Vagina (tissue), 2 donors: ENCODE measurements around the gene NOL6. TPM values are rescaled to one million over a fixed set of nuclear protein-coding genes. Genes with fewer than 3 reads are reported as not detected.

ENCODE experiments used
- DNase-seq, 2 donors: peaks; one replicate each; pipeline ENCODE4 v3.0.0-alpha.2; 2017; ENCODE audit errors: extremely low spot score in 2 of 2
- H3K27ac ChIP-seq: fragments of 200-600 bp; sonication (generic); one replicate; pipeline ENCODE4 v1.5.1; 2019
- H3K27me3 ChIP-seq: fragments of 200-600 bp; sonication (generic); one replicate; pipeline ENCODE4 v1.5.1; 2019
- H3K36me3 ChIP-seq, 2 donors: fragments of 200-600 bp; sonication (generic); one replicate each; pipeline ENCODE4 v1.5.1; 2017 to 2019
- H3K4me1 ChIP-seq: fragments of 200-600 bp; sonication (generic); one replicate; pipeline ENCODE4 v1.5.1; 2019
- H3K4me3 ChIP-seq, 2 donors: fragments of 200-600 bp; sonication (generic); 1 replicate in 1 of 2; 2 replicates in 1 of 2; pipeline ENCODE4 v1.5.1; 2016 to 2019
- H3K9me3 ChIP-seq: fragments of 200-600 bp; sonication (generic); one replicate; pipeline ENCODE4 v1.5.1; 2019
- CTCF ChIP-seq, 3 experiments: fragments of 450-650 bp in 2 of 3; fragments of 200-600 bp in 1 of 3; sonication (generic) in 1 of 3; IDR thresholded peaks; one replicate each; pipeline ENCODE4 v1.5.1; 2017 to 2019; ENCODE audit warnings: antibody characterized with exemption in 3 of 3, mild to moderate bottlenecking in 2 of 3, moderate library complexity in 2 of 3
- POLR2A ChIP-seq, 2 donors: fragments of 450-650 bp; IDR thresholded peaks; one replicate each; pipeline ENCODE4 v1.6.1; 2017; ENCODE audit warnings: antibody characterized with exemption in 2 of 2, mild to moderate bottlenecking in 2 of 2, moderate library complexity in 2 of 2
- POLR2AphosphoS5 ChIP-seq, 2 donors: sonication (generic); formaldehyde crosslinking; IDR thresholded peaks; one replicate each; pipeline ENCODE4 v1.9.0; 2017; ENCODE audit warnings: antibody characterized with exemption in 2 of 2, mild to moderate bottlenecking in 2 of 2, low read depth in 1 of 2; ENCODE audit not compliant: insufficient read depth in 1 of 2
- intact Hi-C: fragments of 100-400 bp; cut with DNase I; formaldehyde crosslinking; loops from one replicate; pipeline ENCODE4 v1.15.1; 2023
- total RNA-seq: library from RNA; depleted of rRNA; stranded (reverse); fragments of >200 nt; gene quantifications from one replicate; pipeline ENCODE4 v1.2.3, GENCODE V29; 2016

NOL6 gene
- total RNA-seq, 1 donor from 2014 or later = 25.3 TPM

- TF ChIP-seq CTCF (IDR thresholded peaks at IDR 0.05) = no peak
- no peak for TF ChIP-seq POLR2A (IDR thresholded peaks at IDR 0.05)
- TF ChIP-seq POLR2AphosphoS5 (IDR thresholded peaks at IDR 0.05; ENCODE audit: insufficient read depth in 1 of 2, low read depth in 1 of 2) = no peak
- peaks cover 7% of the 10 kb centered on the region for H3K4me1 ChIP-seq
- H3K27ac ChIP-seq = no peak overlapping the region
- no peaks in the 10 kb centered on the region for H3K9me3 ChIP-seq
- H3K36me3 ChIP-seq = peaks cover 0 to 80% of the 10 kb centered on the region in 2 donors
- DNase-seq = no peak
- no peak overlapping the region for H3K4me3 ChIP-seq
- no peaks in the 10 kb centered on the region for H3K27me3 ChIP-seq
- intact Hi-C loops = loop anchor here (5.0 kb wide), 1 partner anchor 88 kb away; no protein-coding TSS in a partner anchor
Observed at GRCh38 chr9:33465096-33465495, 8.6 kb downstream of the NOL6 start.

GRCh38 chr9:33464045-33464636 is 9.6 kb downstream of the NOL6 start:
- H3K27ac ChIP-seq = peak overlapping the region; percentile 34
- H3K36me3 ChIP-seq = peaks cover 0 to 70% of the 10 kb centered on the region in 2 donors
- peaks cover 15% of the 10 kb centered on the region for H3K4me1 ChIP-seq

GRCh38 chr9:33463151-33463550 is 10.6 kb downstream of the NOL6 start:
- intact Hi-C loops = no loop called here
- TF ChIP-seq CTCF (IDR thresholded peaks at IDR 0.05) (no peak), POLR2AphosphoS5 (IDR thresholded peaks at IDR 0.05; ENCODE audit: insufficient read depth in 1 of 2, low read depth in 1 of 2) (no peak), POLR2A (IDR thresholded peaks at IDR 0.05) (no peak)
- H3K27me3 ChIP-seq = no peaks in the 10 kb centered on the region
- no peak for DNase-seq
- H3K4me3 ChIP-seq = no peak overlapping the region
- peaks cover 0 to 60% of the 10 kb centered on the region in 2 donors for H3K36me3 ChIP-seq
- no peaks in the 10 kb centered on the region for H3K9me3 ChIP-seq
- H3K4me1 ChIP-seq = peaks cover 24% of the 10 kb centered on the region
- no peak overlapping the region for H3K27ac ChIP-seq

More at GRCh38 chr9:33464045-33464636, 9.6 kb downstream of the NOL6 start:
- Histone ChIP-seq H3K27me3 (no peaks in the 10 kb centered on the region), H3K9me3 (no peaks in the 10 kb centered on the region), H3K4me3 (no peak overlapping the region)
- no peak for TF ChIP-seq CTCF (IDR thresholded peaks at IDR 0.05)
- no peak for TF ChIP-seq POLR2A (IDR thresholded peaks at IDR 0.05)
- no peak for TF ChIP-seq POLR2AphosphoS5 (IDR thresholded peaks at IDR 0.05; ENCODE audit: insufficient read depth in 1 of 2, low read depth in 1 of 2)
- intact Hi-C loops = no loop called here
- no peak for DNase-seq

GRCh38 chr9:33461492-33461891 is 12.2 kb downstream of the NOL6 start:
- intact Hi-C loops = no loop called here

More at GRCh38 chr9:33461492-33461891, 12.2 kb downstream of the NOL6 start:
- peak overlapping the region; percentile 36 for H3K27ac ChIP-seq
- no peak for DNase-seq
- no peaks in the 10 kb centered on the region for H3K9me3 ChIP-seq
- no peak overlapping the region for H3K4me3 ChIP-seq
- H3K27me3 ChIP-seq = no peaks in the 10 kb centered on the region
- TF ChIP-seq POLR2A (IDR thresholded peaks at IDR 0.05) (no peak), POLR2AphosphoS5 (IDR thresholded peaks at IDR 0.05; ENCODE audit: insufficient read depth in 1 of 2, low read depth in 1 of 2) (no peak), CTCF (IDR thresholded peaks at IDR 0.05) (no peak)
- H3K4me1 ChIP-seq = peaks cover 29% of the 10 kb centered on the region
- H3K36me3 ChIP-seq = peaks cover 0 to 44% of the 10 kb centered on the region in 2 donors
